ENCODE measurements around the gene GTF2H4.
"Not testable (repeated sequence)": the region's sequence is repeated elsewhere in the genome, so short reads cannot be mapped to it uniquely, and the experiment has no call there.

The GTF2H4 gene

DNA sequence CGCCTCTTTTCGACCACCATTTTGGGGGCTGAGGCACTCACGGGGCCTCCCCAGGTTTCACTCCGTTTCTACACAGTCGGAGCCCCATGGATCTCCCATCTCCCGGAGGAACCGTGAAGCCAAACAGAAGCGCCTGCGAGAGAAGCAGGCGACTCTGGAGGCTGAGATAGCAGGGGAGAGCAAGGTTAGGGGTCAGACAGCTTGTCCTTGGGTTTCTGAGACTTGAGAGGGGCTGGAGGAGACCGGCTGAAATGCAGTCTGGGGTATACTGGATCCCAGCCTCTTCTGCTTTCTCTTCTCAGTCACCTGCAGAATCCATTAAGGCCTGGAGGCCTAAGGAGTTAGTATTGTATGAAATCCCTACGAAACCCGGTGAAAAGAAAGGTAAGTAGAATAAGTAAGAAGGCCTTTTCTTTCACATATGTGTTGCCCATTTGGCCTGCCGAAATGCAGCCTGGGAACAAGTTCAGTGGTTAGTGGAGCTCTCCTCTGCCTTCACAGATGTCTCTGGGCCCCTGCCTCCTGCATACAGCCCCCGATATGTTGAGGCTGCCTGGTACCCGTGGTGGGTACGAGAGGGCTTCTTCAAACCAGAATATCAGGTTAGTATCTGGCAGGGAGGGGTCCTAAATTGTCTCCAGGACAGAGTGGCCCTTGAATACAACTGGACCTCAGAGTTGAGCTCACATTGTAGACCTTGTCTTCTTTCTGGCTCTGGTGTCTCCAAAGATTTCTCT is 7.0 kb downstream of the GTF2H4 start:
- Histone ChIP-seq H3K9me3 (ENCODE audit: control insufficient read depth, low read length) (no peaks in the 10 kb centered on the region), H3K4me1 (ENCODE audit: control insufficient read depth, insufficient read depth, low read length) (peaks cover 17% of the 10 kb centered on the region), H3K9ac (ENCODE audit: low read length) (peak overlapping the region; percentile 92), H3K36me3 (ENCODE audit: control insufficient read depth, insufficient read depth, low read length, severe bottlenecking) (peaks cover 46% of the 10 kb centered on the region), H3K27me3 (replicated peaks; ENCODE audit: control insufficient read depth, insufficient read depth, low read length) (no peaks in the 10 kb centered on the region), H3K4me3 (ENCODE audit: low read length) (peak overlapping the region; percentile 82)
- no peak for DNase-seq (ENCODE audit: low read depth)

DNA sequence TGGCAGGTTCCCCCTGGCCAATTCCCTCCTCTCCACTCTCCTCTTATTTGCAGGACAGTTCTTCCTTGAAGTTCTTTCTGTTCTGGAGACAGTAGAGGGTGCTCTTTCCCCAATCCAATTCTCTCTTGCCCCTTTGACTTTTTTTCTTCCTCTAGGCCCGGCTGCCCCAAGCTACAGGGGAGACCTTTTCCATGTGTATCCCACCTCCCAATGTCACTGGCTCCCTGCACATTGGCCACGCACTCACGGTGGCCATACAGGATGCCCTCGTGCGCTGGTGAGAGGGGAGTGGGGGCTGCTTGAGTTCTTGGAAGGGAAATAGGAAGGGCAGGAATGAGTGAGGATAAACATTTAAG is 7.6 kb downstream of the GTF2H4 start:
- peaks cover 46% of the 10 kb centered on the region for H3K36me3 ChIP-seq (ENCODE audit: control insufficient read depth, insufficient read depth, low read length, severe bottlenecking)
- H3K9ac ChIP-seq (ENCODE audit: low read length) = peak overlapping the region; percentile 92
- no peaks in the 10 kb centered on the region for H3K9me3 ChIP-seq (ENCODE audit: control insufficient read depth, low read length)
- peaks cover 15% of the 10 kb centered on the region for H3K4me1 ChIP-seq (ENCODE audit: control insufficient read depth, insufficient read depth, low read length)
- no peak overlapping the region for H3K4me3 ChIP-seq (ENCODE audit: low read length)
- peak; percentile 86 for DNase-seq (ENCODE audit: low read depth)
- H3K27me3 ChIP-seq (replicated peaks; ENCODE audit: control insufficient read depth, insufficient read depth, low read length) = no peaks in the 10 kb centered on the region

DNA sequence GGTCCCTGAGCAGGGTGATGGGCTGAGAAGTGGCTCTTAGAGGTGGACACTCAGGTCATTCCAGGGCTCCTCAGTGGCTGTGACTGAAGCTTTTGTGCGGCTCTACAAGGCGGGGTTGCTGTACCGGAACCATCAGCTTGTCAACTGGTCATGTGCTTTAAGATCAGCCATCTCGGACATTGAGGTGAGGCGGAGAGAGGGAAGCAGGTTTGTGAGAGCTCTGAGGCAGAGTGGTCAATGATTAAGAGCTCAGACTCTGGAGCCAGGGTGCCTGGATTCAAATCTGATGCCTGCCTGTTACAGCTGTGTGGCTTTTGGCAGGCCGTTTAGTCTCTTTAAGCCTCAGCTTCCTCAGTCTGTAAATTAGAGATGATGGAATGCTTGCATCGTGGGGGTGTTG is 9.0 kb downstream of the GTF2H4 start:
- Histone ChIP-seq H3K9me3 (ENCODE audit: control insufficient read depth, low read length) (no peaks in the 10 kb centered on the region), H3K4me3 (ENCODE audit: low read length) (no peak overlapping the region), H3K4me1 (ENCODE audit: control insufficient read depth, insufficient read depth, low read length) (peaks cover 15% of the 10 kb centered on the region), H3K36me3 (ENCODE audit: control insufficient read depth, insufficient read depth, low read length, severe bottlenecking) (peaks cover 46% of the 10 kb centered on the region), H3K27me3 (replicated peaks; ENCODE audit: control insufficient read depth, insufficient read depth, low read length) (no peaks in the 10 kb centered on the region), H3K9ac (ENCODE audit: low read length) (peak overlapping the region; percentile 8)
- DNase-seq (ENCODE audit: low read depth) = no peak

DNA sequence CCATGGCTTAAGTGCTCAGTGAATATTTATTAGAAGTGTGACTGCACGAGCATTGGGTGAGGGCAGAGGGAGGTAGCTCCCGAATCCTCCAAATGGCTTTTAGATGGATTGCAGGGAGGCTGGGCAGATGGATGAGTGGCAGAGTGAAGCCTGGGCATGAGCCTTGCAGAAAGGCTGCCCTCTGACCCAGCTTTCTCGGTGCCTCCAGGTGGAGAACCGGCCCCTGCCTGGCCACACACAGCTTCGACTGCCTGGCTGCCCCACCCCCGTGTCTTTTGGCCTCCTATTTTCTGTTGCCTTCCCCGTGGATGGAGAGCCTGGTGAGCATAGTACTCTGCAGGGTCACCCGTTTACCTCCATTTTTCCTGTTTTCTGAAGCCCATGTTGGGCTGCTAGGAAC is 9.5 kb downstream of the GTF2H4 start:
- no peaks in the 10 kb centered on the region for H3K9me3 ChIP-seq (ENCODE audit: control insufficient read depth, low read length)
- H3K36me3 ChIP-seq (ENCODE audit: control insufficient read depth, insufficient read depth, low read length, severe bottlenecking) = peaks cover 46% of the 10 kb centered on the region
- no peak overlapping the region for H3K4me3 ChIP-seq (ENCODE audit: low read length)

DNA sequence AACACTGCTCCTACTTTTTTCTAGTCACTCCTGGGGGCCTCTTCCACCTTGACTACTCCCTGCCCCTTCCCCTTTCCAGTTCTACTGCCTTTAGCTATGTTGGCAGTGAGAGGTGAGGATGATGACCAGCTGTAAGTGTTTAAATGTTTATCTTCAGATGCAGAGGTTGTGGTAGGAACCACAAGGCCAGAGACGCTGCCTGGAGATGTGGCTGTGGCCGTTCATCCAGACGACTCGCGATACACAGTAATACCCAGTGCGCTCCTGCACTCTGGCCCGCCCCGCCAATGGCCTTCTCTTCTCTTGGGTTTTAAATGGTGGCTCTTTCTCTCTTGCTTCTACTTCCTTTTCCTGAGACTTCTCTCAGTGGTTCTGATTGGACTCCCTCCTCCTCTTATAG is 10.7 kb downstream of the GTF2H4 start:
- peaks cover 49% of the 10 kb centered on the region for H3K36me3 ChIP-seq (ENCODE audit: control insufficient read depth, insufficient read depth, low read length, severe bottlenecking)

More for the DNA sequence above, 9.5 kb downstream of the GTF2H4 start:
- DNase-seq (ENCODE audit: low read depth) = no peak
- Histone ChIP-seq H3K9ac (ENCODE audit: low read length) (no peak overlapping the region), H3K27me3 (replicated peaks; ENCODE audit: control insufficient read depth, insufficient read depth, low read length) (no peaks in the 10 kb centered on the region), H3K4me1 (ENCODE audit: control insufficient read depth, insufficient read depth, low read length) (peaks cover 15% of the 10 kb centered on the region)

DNA sequence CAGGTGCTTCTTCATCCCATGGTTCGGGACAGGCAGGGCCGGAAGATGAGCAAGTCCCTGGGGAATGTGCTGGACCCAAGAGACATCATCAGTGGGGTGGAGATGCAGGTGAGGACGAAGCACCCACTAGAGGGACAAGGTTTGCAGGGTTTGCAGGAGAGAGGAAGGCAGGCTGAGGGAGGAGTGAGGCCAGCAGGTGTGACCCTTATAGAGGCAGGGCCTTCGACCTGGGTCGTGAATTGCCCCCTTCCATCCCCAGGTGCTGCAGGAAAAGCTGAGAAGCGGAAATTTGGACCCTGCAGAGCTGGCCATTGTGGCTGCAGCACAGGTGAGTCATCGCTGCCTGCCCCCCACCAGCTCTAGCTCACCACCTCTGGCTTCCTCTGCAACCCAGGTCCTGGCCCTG is 14.4 kb downstream of the GTF2H4 start:
- Histone ChIP-seq H3K27me3 (replicated peaks; ENCODE audit: control insufficient read depth, insufficient read depth, low read length) (no peaks in the 10 kb centered on the region), H3K36me3 (ENCODE audit: control insufficient read depth, insufficient read depth, low read length, severe bottlenecking) (peaks cover 56% of the 10 kb centered on the region), H3K4me1 (ENCODE audit: control insufficient read depth, insufficient read depth, low read length) (peaks cover 11% of the 10 kb centered on the region), H3K9ac (ENCODE audit: low read length) (no peak overlapping the region), H3K4me3 (ENCODE audit: low read length) (no peak overlapping the region), H3K9me3 (ENCODE audit: control insufficient read depth, low read length) (no peaks in the 10 kb centered on the region)
- no peak for DNase-seq (ENCODE audit: low read depth)

More for the DNA sequence above, 10.7 kb downstream of the GTF2H4 start:
- Histone ChIP-seq H3K27me3 (replicated peaks; ENCODE audit: control insufficient read depth, insufficient read depth, low read length) (no peaks in the 10 kb centered on the region), H3K9ac (ENCODE audit: low read length) (no peak overlapping the region), H3K9me3 (ENCODE audit: control insufficient read depth, low read length) (no peaks in the 10 kb centered on the region), H3K4me1 (ENCODE audit: control insufficient read depth, insufficient read depth, low read length) (peaks cover 12% of the 10 kb centered on the region), H3K4me3 (ENCODE audit: low read length) (no peak overlapping the region)
- DNase-seq (ENCODE audit: low read depth) = no peak

DNA sequence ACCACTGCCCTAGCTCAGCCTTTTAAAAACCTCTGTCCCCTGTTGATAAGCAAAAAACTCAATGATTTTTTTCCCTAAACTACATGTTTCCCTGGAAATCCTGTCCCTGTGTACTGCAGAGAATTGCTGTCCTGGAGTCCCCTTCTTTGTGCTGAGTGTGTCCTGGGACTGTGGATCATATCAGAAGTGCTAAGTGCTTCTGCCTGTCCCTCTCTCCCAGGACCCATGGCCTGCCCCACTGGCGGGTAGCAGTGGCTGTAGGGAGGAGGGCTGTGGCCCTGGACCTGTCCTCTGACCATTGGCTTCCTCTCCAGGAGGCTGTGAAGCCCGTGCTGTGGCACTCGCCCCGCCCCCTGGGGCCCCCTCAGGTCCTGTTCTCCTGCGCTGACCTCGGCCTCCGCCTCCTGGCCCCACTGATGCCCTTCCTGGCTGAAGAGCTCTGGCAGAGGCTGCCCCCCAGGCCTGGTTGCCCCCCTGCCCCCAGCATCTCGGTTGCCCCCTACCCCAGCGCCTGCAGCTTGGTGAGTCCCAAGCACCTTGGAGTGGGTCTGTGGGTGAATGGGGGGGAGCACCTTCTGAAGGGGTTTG is 16.1 kb downstream of the GTF2H4 start:
- H3K4me3 ChIP-seq (ENCODE audit: low read length); H3K9me3 ChIP-seq (ENCODE audit: control insufficient read depth, low read length); H3K9ac ChIP-seq (ENCODE audit: low read length); H3K27me3 ChIP-seq (replicated peaks; ENCODE audit: control insufficient read depth, insufficient read depth, low read length); DNase-seq (ENCODE audit: low read depth): not testable (repeated sequence)
- Histone ChIP-seq H3K4me1 (ENCODE audit: control insufficient read depth, insufficient read depth, low read length) (peaks cover 11% of the 10 kb centered on the region), H3K36me3 (ENCODE audit: control insufficient read depth, insufficient read depth, low read length, severe bottlenecking) (peaks cover 56% of the 10 kb centered on the region)

DNA sequence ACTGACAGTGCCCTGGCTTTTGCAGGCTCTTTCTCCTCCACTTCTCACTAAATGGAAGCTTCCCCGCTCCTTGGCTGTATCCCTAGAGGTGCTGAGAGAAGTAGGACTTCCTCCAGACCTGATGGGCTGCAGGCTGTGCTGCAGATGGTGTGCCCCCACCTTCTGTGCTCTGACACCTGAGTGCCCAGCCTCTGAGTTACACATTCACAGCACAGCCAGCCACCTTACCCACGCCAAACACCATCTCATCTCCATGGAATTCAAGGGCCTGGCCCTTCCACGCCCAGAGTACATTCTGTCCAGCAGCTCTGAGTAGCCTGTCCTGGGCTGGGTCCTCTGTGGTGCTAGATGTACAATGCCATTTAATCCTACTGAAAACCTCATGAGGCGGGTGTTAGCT is 18.6 kb downstream of the GTF2H4 start:
- peaks cover 33% of the 10 kb centered on the region for H3K36me3 ChIP-seq (ENCODE audit: control insufficient read depth, insufficient read depth, low read length, severe bottlenecking)
- peaks cover 11% of the 10 kb centered on the region for H3K4me1 ChIP-seq (ENCODE audit: control insufficient read depth, insufficient read depth, low read length)

DNA sequence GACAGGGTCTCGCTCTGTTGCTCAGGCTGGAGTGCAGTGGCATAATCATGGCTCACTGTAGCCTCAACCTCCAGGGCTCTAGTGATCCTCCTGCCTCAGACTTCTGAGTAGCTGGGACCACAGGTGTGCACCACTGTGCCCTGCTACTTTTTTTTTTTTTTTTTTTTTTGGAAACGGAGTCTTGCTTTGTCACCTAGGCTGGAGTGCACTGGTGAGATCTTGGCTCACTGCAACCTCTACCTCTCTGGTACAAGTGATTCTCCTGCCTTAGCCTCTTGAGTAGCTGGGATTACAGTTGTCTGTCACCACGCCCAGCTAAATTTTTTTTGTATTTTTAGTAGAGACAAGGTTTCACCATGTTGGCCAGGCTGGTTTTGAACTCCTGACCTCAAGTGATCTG is 19.1 kb downstream of the GTF2H4 start:
- not testable (repeated sequence) for H3K9ac ChIP-seq (ENCODE audit: low read length); H3K27me3 ChIP-seq (replicated peaks; ENCODE audit: control insufficient read depth, insufficient read depth, low read length); H3K4me3 ChIP-seq (ENCODE audit: low read length); H3K9me3 ChIP-seq (ENCODE audit: control insufficient read depth, low read length); DNase-seq (ENCODE audit: low read depth)
- Histone ChIP-seq H3K36me3 (ENCODE audit: control insufficient read depth, insufficient read depth, low read length, severe bottlenecking) (peaks cover 29% of the 10 kb centered on the region), H3K4me1 (ENCODE audit: control insufficient read depth, insufficient read depth, low read length) (peaks cover 11% of the 10 kb centered on the region)

More for the DNA sequence above, 18.6 kb downstream of the GTF2H4 start:
- DNase-seq (ENCODE audit: low read depth) = peak; percentile 56
- no peaks in the 10 kb centered on the region for H3K27me3 ChIP-seq (replicated peaks; ENCODE audit: control insufficient read depth, insufficient read depth, low read length)
- no peak overlapping the region for H3K4me3 ChIP-seq (ENCODE audit: low read length)
- H3K9ac ChIP-seq (ENCODE audit: low read length) = no peak overlapping the region
- H3K9me3 ChIP-seq (ENCODE audit: control insufficient read depth, low read length) = peaks cover 10% of the 10 kb centered on the region

DNA sequence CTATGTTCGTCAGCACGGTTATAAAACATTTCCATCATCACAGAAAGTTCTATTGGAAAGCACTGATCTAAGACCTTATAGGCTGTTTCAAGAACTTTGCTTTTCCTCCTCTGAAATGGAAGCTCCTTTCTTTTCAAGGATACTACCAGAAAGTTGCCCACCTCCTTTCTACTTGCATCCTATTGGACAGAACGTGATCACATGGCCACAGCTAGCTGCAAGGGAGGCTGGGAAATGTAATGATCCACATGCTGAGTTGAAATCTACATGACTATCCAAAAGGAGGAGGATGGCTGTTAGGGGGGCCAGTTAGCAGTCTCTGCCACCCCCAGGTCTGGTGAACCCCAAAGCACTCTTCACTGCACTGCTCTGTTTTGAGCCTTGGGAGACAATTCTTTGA is 20.7 kb downstream of the GTF2H4 start:
- H3K4me3 ChIP-seq (ENCODE audit: low read length) = no peak overlapping the region
- no peak for DNase-seq (ENCODE audit: low read depth)
- peaks cover 10% of the 10 kb centered on the region for H3K9me3 ChIP-seq (ENCODE audit: control insufficient read depth, low read length)
- H3K4me1 ChIP-seq (ENCODE audit: control insufficient read depth, insufficient read depth, low read length) = peaks cover 11% of the 10 kb centered on the region
- H3K9ac ChIP-seq (ENCODE audit: low read length) = no peak overlapping the region
- peaks cover 13% of the 10 kb centered on the region for H3K36me3 ChIP-seq (ENCODE audit: control insufficient read depth, insufficient read depth, low read length, severe bottlenecking)
- peaks cover 8% of the 10 kb centered on the region for H3K27me3 ChIP-seq (replicated peaks; ENCODE audit: control insufficient read depth, insufficient read depth, low read length)

DNA sequence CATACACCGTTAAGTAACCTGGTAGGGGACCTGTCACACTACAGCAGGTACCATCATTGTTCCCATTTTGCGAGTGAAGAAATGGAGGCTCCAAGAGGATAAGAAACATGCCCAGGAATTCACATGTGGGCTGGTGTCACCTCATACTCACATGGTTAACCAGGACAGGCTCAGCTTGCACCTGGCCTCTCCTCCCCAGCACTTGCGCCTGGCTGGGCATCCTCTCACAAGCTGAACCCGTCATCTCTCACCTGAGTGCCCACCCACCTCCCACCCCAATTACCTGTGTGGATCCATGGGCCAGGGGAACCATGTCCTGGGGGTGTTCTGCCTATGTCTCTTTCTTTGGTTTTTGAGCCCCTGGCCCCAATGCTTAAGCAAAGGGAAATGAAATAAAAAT is 22.5 kb downstream of the GTF2H4 start:
- H3K4me1 ChIP-seq (ENCODE audit: control insufficient read depth, insufficient read depth, low read length) = peaks cover 11% of the 10 kb centered on the region
- H3K27me3 ChIP-seq (replicated peaks; ENCODE audit: control insufficient read depth, insufficient read depth, low read length) = peaks cover 8% of the 10 kb centered on the region
- peaks cover 10% of the 10 kb centered on the region for H3K9me3 ChIP-seq (ENCODE audit: control insufficient read depth, low read length)
- H3K36me3 ChIP-seq (ENCODE audit: control insufficient read depth, insufficient read depth, low read length, severe bottlenecking) = peaks cover 11% of the 10 kb centered on the region
- DNase-seq (ENCODE audit: low read depth) = no peak
- no peak overlapping the region for H3K4me3 ChIP-seq (ENCODE audit: low read length)
- no peak overlapping the region for H3K9ac ChIP-seq (ENCODE audit: low read length)

Data from adipocyte (in vitro differentiated cells).